GM12878 (cell line): ENCODE data around the gene LONRF2. TPM values are rescaled to one million over a fixed set of nuclear protein-coding genes. Genes with fewer than 3 reads are reported as not detected.

Source experiments
- ATAC-seq: fragments of 200-7000 bp; cut with Tn5 transposase; 3 replicates; pipeline ENCODE4 v1.9.1; 2020; ENCODE audit warnings: mild to moderate bottlenecking, moderate library complexity
- BruUV-seq: library from RNA; stranded (reverse); fragments of 400-500 nt; replicated peaks from 2 replicates; lab custom pipeline; 2021; lab: Mats Ljungman, UMichigan
- CTCF ChIA-PET: fragments of 300-600 bp; sonication (Branson Sonifier 250); formaldehyde crosslinking; extraction: SDS; loops from one replicate; lab custom pipeline; 2021; ENCODE audit warnings: inconsistent platforms; lab: Yijun Ruan, JAX
- POLR2A ChIA-PET: fragments of 350-600 bp; formaldehyde crosslinking; extraction: SDS; loops from one replicate; lab custom pipeline; 2021; ENCODE audit warnings: inconsistent platforms; lab: Charles Lee
- RAD21 ChIA-PET: fragments of 300-600 bp; sonication (Branson Sonifier 250); formaldehyde crosslinking; loops from one replicate; lab custom pipeline; 2023; ENCODE audit warnings: antibody characterized with exemption; ENCODE audit not compliant: unreplicated experiment; lab: Charles Lee
- SMC1A ChIA-PET: fragments of 300-600 bp; sonication (Branson Sonifier 250); formaldehyde crosslinking; loops from one replicate; lab custom pipeline; 2023; ENCODE audit not compliant: unreplicated experiment, uncharacterized antibody; lab: Charles Lee
- DNase-seq: peaks from one replicate; pipeline ENCODE4 v3.0.0-alpha.2; 2011; ENCODE audit warnings: low read depth, low spot score
- FAIRE-seq: peaks from 3 replicates; lab custom pipeline; 2011; peaks lifted over from hg19 to GRCh38; lab: Jason Lieb, UNC
- H2AFZ ChIP-seq: 2 replicates; pipeline ENCODE4 v1.6.0; 2011; ENCODE audit warnings: low read depth, low read length, control low read depth; ENCODE audit not compliant: control insufficient read depth
- H3K27ac ChIP-seq: 2 replicates; pipeline ENCODE4 v1.5.1; 2011; ENCODE audit warnings: control low read depth; ENCODE audit not compliant: control insufficient read depth, insufficient read depth
- H3K27me3 ChIP-seq, 2 experiments: replicated peaks in 1 of 2; 2 replicates each; pipeline versions ENCODE4 v1.6.0 to v1.6.1; 2011; ENCODE audit warnings: low read length in 1 of 2; ENCODE audit not compliant: control insufficient read depth in 2 of 2, insufficient read depth in 2 of 2
- H3K36me3 ChIP-seq, 2 experiments: 2 replicates each; pipeline ENCODE4 v1.5.1; 2011; ENCODE audit warnings: low read length in 1 of 2; ENCODE audit not compliant: control insufficient read depth in 2 of 2, insufficient read depth in 2 of 2
- H3K4me1 ChIP-seq: 2 replicates; pipeline ENCODE4 v1.6.1; 2011; ENCODE audit warnings: mild to moderate bottlenecking, low read length, moderate library complexity, mixed read lengths; ENCODE audit not compliant: control insufficient read depth, insufficient read depth
- H3K4me2 ChIP-seq: 2 replicates; pipeline ENCODE4 v1.6.0; 2011; ENCODE audit warnings: control low read depth; ENCODE audit not compliant: control insufficient read depth, insufficient read depth
- H3K4me3 ChIP-seq: fragments of 200-600 bp; sonication (generic); 2 replicates; pipeline ENCODE4 v1.5.1; 2016
- H3K79me2 ChIP-seq: 2 replicates; pipeline ENCODE4 v1.6.0; 2011; ENCODE audit warnings: low read length; ENCODE audit not compliant: control insufficient read depth, insufficient read depth
- H3K9ac ChIP-seq: 2 replicates; pipeline ENCODE4 v1.8.0; 2011; ENCODE audit warnings: low read length, control low read depth, mixed read lengths; ENCODE audit not compliant: control insufficient read depth, insufficient read depth
- H3K9me3 ChIP-seq: replicated peaks from 3 replicates; pipeline ENCODE4 v1.5.1; 2011; ENCODE audit warnings: mild to moderate bottlenecking, low read length; ENCODE audit not compliant: control insufficient read depth, insufficient read depth
- H4K20me1 ChIP-seq: 2 replicates; pipeline ENCODE4 v1.6.0; 2011; ENCODE audit not compliant: control insufficient read depth, insufficient read depth
- BACH1 ChIP-seq: fragments of 450-650 bp; IDR thresholded peaks from 2 replicates; pipeline ENCODE4 v1.6.1; 2017; ENCODE audit warnings: mild to moderate bottlenecking, borderline replicate concordance
- CHD1 ChIP-seq: IDR thresholded peaks from 2 replicates; pipeline ENCODE4 v1.6.1; 2012; ENCODE audit warnings: low read depth, low read length, improper control_type of control experiment
- DPF2 ChIP-seq: fragments of 450-650 bp; IDR thresholded peaks from 2 replicates; pipeline ENCODE4 v1.6.1; 2017; ENCODE audit warnings: mild to moderate bottlenecking
- EGR1 ChIP-seq, 2 experiments: IDR thresholded peaks; 1 replicate in 1 of 2; 2 replicates in 1 of 2; pipeline ENCODE4 v1.6.1; 2011 to 2012; ENCODE audit warnings: low read depth in 2 of 2, low read length in 2 of 2, borderline replicate concordance in 1 of 2, mild to moderate bottlenecking in 1 of 2, moderate library complexity in 1 of 2
- KLF5 ChIP-seq: fragments of 450-650 bp; IDR thresholded peaks from 2 replicates; pipeline ENCODE4 v1.6.1; 2014; ENCODE audit warnings: mild to moderate bottlenecking; ENCODE audit not compliant: partially characterized antibody
- NFXL1 ChIP-seq: fragments of 450-650 bp; IDR thresholded peaks from 2 replicates; pipeline ENCODE4 v1.6.1; 2017; ENCODE audit warnings: antibody characterized with exemption, mild to moderate bottlenecking, borderline replicate concordance
- POLR2AphosphoS2 ChIP-seq: IDR thresholded peaks from 2 replicates; pipeline ENCODE4 v1.6.1; 2011; ENCODE audit warnings: low read depth, mild to moderate bottlenecking, low read length, improper control_type of control experiment, moderate library complexity
- POU2F2 ChIP-seq: IDR thresholded peaks from 3 replicates; pipeline ENCODE4 v1.6.1; 2011; ENCODE audit warnings: low read depth, mild to moderate bottlenecking, low read length, borderline replicate concordance
- RAD21 ChIP-seq: IDR thresholded peaks from 2 replicates; pipeline ENCODE4 v1.6.1; 2011; ENCODE audit warnings: mild to moderate bottlenecking, low read depth, low read length, moderate library complexity; ENCODE audit not compliant: insufficient read depth
- SMAD5 ChIP-seq: IDR thresholded peaks from 2 replicates; pipeline ENCODE4 v1.6.1; 2016; ENCODE audit warnings: antibody characterized with exemption, low read depth
- SREBF1 ChIP-seq: IDR thresholded peaks from 2 replicates; pipeline ENCODE4 v1.6.1; 2012; ENCODE audit warnings: mild to moderate bottlenecking, low read length
- YY1 ChIP-seq: IDR thresholded peaks from 2 replicates; pipeline ENCODE4 v1.6.1; 2011; ENCODE audit warnings: low read depth, mild to moderate bottlenecking, low read length
- ZBED1 ChIP-seq: IDR thresholded peaks from 2 replicates; pipeline ENCODE4 v1.6.1; 2016; ENCODE audit warnings: borderline replicate concordance
- ZNF217 ChIP-seq: fragments of 450-650 bp; IDR thresholded peaks from 2 replicates; pipeline ENCODE4 v1.6.1; 2017; ENCODE audit warnings: antibody characterized with exemption, mild to moderate bottlenecking
- ZNF274 ChIP-seq: IDR thresholded peaks from one replicate; pipeline ENCODE4 v1.8.0; 2011; ENCODE audit not compliant: insufficient read length, insufficient read depth
- ZNF384 ChIP-seq: IDR thresholded peaks from 2 replicates; pipeline ENCODE4 v1.6.1; 2012; ENCODE audit warnings: low read depth, mild to moderate bottlenecking, low read length, improper control_type of control experiment, borderline replicate concordance
- WGBS: methylation state at CpG from one replicate; pipeline ENCODE4 v1.1.6; 2016; ENCODE audit warnings: low lambda C conversion rate; ENCODE audit not compliant: insufficient replicate concordance, insufficient coverage; ENCODE audit errors: missing lambda C conversion rate; 5-methylcytosine and 5-hydroxymethylcytosine counted together
- in situ Hi-C: fragments of 300-500 bp; cut with MboI; formaldehyde crosslinking; loops from 9 replicates; pipeline ENCODE4 v1.14.3; 2018; ENCODE audit warnings: mixed read lengths
- intact Hi-C: fragments of 100-400 bp; cut with micrococcal nuclease; formaldehyde crosslinking; loops from one replicate; pipeline ENCODE4 v1.14.2; 2022; ENCODE audit not compliant: unreplicated experiment
- polyA plus RNA-seq, 11 experiments: library from polyadenylated mRNA; depleted of rRNA in 4 of 11; unstranded in 6 of 11; stranded (reverse) in 5 of 11; fragments of >200 nt; fragmentation: Nextera tagmentation in 4 of 11; fragmentation: Illumina TruSeq in 1 of 11; extraction: Ambion mirVana in 4 of 11; extraction: Trizol in 1 of 11; gene quantifications; 1 replicate in 1 of 11; 2 replicates in 10 of 11; pipeline versions ENCODE4 v1.2.1 to v1.2.3, GENCODE V29; 2011 to 2016; ENCODE audit warnings: inconsistent platforms in 2 of 11, missing spikeins in 2 of 11, low read depth in 1 of 11
- total RNA-seq, 4 experiments: library from RNA; depleted of rRNA in 3 of 4; stranded (reverse); fragments of >200 nt in 3 of 4; fragmentation: Illumina TruSeq in 1 of 4; extraction: Trizol in 1 of 4; gene quantifications; 2 replicates each; pipeline versions ENCODE4 v1.2.1 to v1.2.3, GENCODE V29; 2013 to 2021

Gene LONRF2
- total and polyA plus RNA-seq, 10 of the 15 experiments (the other 5 are each of a cell fraction or from before 2014, with no cell fraction given) = under 0.01 to 0.04 (median 0.01) TPM; not detected in 4

DNA sequence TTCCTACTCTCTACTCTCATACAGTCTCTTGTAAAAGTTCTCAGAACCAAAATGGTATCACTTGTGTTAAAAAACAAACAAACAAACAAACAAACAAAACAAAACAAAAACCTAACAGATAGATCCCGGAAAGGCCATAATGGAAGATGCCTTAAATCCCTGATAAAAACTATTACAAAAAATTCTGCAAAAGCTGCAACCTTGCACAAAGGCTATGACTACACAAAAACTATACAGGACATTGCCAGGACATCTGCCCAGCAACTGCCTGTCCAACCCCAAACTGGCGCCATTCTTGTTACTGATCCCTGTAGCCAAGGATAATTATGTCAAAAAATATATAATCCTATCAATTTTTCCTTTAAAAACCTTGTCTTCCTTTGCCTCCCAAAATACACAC is 36.3 kb upstream of the LONRF2 start (continued):
- TF ChIP-seq DPF2 = no peak

DNA sequence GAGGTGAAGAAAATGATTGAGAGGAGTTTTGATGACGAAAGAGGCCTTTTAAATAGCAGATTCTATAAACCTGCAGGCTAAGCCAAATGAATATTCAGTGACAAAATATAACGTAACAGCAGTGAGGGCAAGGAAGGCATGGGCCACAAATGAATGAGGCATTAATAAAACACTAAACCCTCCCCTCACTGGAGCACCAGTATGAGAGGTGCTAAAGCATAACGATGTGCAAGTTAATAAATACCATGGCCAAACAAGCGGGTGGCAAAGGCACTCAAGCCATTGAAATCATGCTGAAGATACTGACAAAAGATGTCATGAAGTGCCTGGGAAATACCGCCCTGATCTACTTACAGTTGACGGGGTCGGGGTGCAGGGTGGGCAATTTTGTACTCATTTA is 30.2 kb upstream of the LONRF2 start:
- H3K9me3 ChIP-seq = no peaks in the 10 kb centered on the region; the same call in 1 of the 3 replicates
- no peak for FAIRE-seq
- intact Hi-C loops (no loop called here), in situ Hi-C loops (no loop called here)
- DNase-seq = no peak
- no peaks in the 10 kb centered on the region for H3K4me1 ChIP-seq
- no peak for TF ChIP-seq CHD1
- no peak for TF ChIP-seq ZNF274
- TF ChIP-seq POU2F2 = no peak
- TF ChIP-seq SREBF1 = no peak
- TF ChIP-seq EGR1 (IDR thresholded peaks at IDR 0.05; ENCODE audit: borderline replicate concordance in 1 of 2, low read depth in 2 of 2, low read length in 2 of 2) = no peak
- TF ChIP-seq ZBED1 = no peak
- TF ChIP-seq POLR2AphosphoS2 = no peak
- no peak for TF ChIP-seq KLF5
- no peak for TF ChIP-seq ZNF384
- TF ChIP-seq SMAD5 = no peak
- no peak for TF ChIP-seq ZNF217
- TF ChIP-seq BACH1 = no peak
- TF ChIP-seq NFXL1 = no peak
- no peak for TF ChIP-seq RAD21
- TF ChIP-seq YY1 = no peak
- H2AFZ ChIP-seq = no peak overlapping the region
- POLR2A ChIA-PET = no interaction called here
- no peak overlapping the region for H3K27ac ChIP-seq
- no peaks in the 10 kb centered on the region for H4K20me1 ChIP-seq
- RAD21 ChIA-PET = no interaction called here
- H3K9ac ChIP-seq = no peak overlapping the region
- no TSS peak for BruUV-seq
- H3K79me2 ChIP-seq = no peaks in the 10 kb centered on the region
- H3K4me2 ChIP-seq = no peak overlapping the region
- WGBS = 68% methylated on average over 7 of the region's 7 CpGs
- no peaks in the 10 kb centered on the region for H3K27me3 ChIP-seq
- no peak overlapping the region for H3K4me3 ChIP-seq
- CTCF ChIA-PET = no interaction called here
- no peaks in the 10 kb centered on the region for H3K36me3 ChIP-seq
- ATAC-seq = no peak
- SMC1A ChIA-PET = no interaction called here
